Measurements from ENCODE around the gene TCL1B. TPM values are rescaled to one million over a fixed set of nuclear protein-coding genes. Genes with fewer than 3 reads are reported as not detected.

The TCL1B gene
- total and polyA plus RNA-seq, 2 of the 8 experiments (the other 6 are each of a cell fraction or from before 2014, with no cell fraction given): 9.6 to 11.5 TPM

GRCh38 chr14:95695051-95695450 is 8.8 kb downstream of the TCL1B start:
- Histone ChIP-seq H2BK5ac (ENCODE audit: low read depth, low read length) (no peak overlapping the region), H3K79me1 (ENCODE audit: low read depth, low read length) (no peaks in the 10 kb centered on the region), H3K18ac (ENCODE audit: extremely low read depth, low read length) (no peak overlapping the region), H3K56ac (replicated peaks; ENCODE audit: insufficient read length, low read depth, low read length) (no peak overlapping the region), H3K27ac (ENCODE audit: low read depth, low read length) (no peak overlapping the region), H3K23ac (ENCODE audit: insufficient read length) (no peak overlapping the region), H2BK12ac (ENCODE audit: low read depth, low read length) (peak overlapping the region; percentile 50; the same call in 1 of the 2 replicates), H2BK20ac (ENCODE audit: low read length) (no peak overlapping the region), H2BK15ac (ENCODE audit: low read length) (no peak overlapping the region), H2BK120ac (replicated peaks; ENCODE audit: low read depth, low read length) (no peak overlapping the region), H3K4me2 (ENCODE audit: insufficient read depth in 1 of 2, low read depth in 2 of 2, low read length in 2 of 2) (no peak overlapping the region), H3K4me1 (replicated peaks in 1 of 4; ENCODE audit: control insufficient read depth in 3 of 4, insufficient read depth in 4 of 4, low read length in 3 of 4) (peaks cover 6 to 9% (median 7%) of the 10 kb centered on the region in 4 experiments; a peak in 6 of 7 replicates), H3K79me2 (ENCODE audit: control insufficient read depth in 1 of 2, insufficient read depth in 2 of 2, low read length in 2 of 2) (no peaks in the 10 kb centered on the region), H3K9me3 (ENCODE audit: insufficient read depth in 2 of 2, low read depth in 1 of 2, low read length in 1 of 2) (no peaks in the 10 kb centered on the region), H2AK5ac (ENCODE audit: low read depth, low read length) (no peak overlapping the region), H3K9ac (replicated peaks in 1 of 4; ENCODE audit: extremely low read depth in 1 of 4, low read depth in 3 of 4, low read length in 3 of 4) (no peak overlapping the region), H3K23me2 (ENCODE audit: low read depth, low read length) (no peaks in the 10 kb centered on the region), H3K14ac (ENCODE audit: insufficient read length) (no peak overlapping the region), H4K20me1 (replicated peaks in 1 of 2; ENCODE audit: control insufficient read depth in 1 of 2, insufficient read depth in 2 of 2, low read length in 2 of 2) (peaks cover 0 to 1% of the 10 kb centered on the region in 2 experiments), H4K91ac (replicated peaks; ENCODE audit: insufficient read length, low read length) (no peak overlapping the region), H3K36me3 (ENCODE audit: control insufficient read depth in 2 of 4, insufficient read depth in 4 of 4, low read length in 3 of 4) (no peaks in the 10 kb centered on the region), H2AFZ (ENCODE audit: low read length) (no peak overlapping the region), H4K8ac (ENCODE audit: extremely low read depth, insufficient read depth, low read length) (no peak overlapping the region), H3K4ac (replicated peaks; ENCODE audit: insufficient read length, low read depth, low read length) (no peak overlapping the region), H3K4me3 (ENCODE audit: extremely low read depth in 1 of 4, insufficient read depth in 2 of 4, low read depth in 3 of 4, low read length in 4 of 4) (no peak overlapping the region), H4K5ac (ENCODE audit: insufficient read length, low read depth, low read length) (no peak overlapping the region), H3K27me3 (replicated peaks in 1 of 4; ENCODE audit: control insufficient read depth in 3 of 4, extremely low read depth in 1 of 4, insufficient read depth in 3 of 4, low read length in 3 of 4) (peaks cover 13 to 33% (median 28%) of the 10 kb centered on the region in 4 experiments)
- TF ChIP-seq TCF12 (IDR thresholded peaks at IDR 0.05; ENCODE audit: low read depth, low read length): no peak
- WGBS, 2 experiments (ENCODE audit: extremely low coverage in 1 of 2, insufficient coverage in 1 of 2, insufficient read length in 1 of 2, insufficient replicate concordance in 2 of 2, low coverage in 1 of 2, low lambda C conversion rate in 2 of 2, missing lambda C conversion rate in 1 of 2): 75% methylated on average over 5 of the region's 5 CpGs; no CpG with 5 or more reads in 1 of the 2 experiments
- POLR2A ChIA-PET (ENCODE audit: partially characterized antibody): interaction anchor here (1.4 kb wide), 1 partner anchor 9 kb away, joined by 3 read pairs; the partner anchor contains the start of gene TCL1B
- CTCF ChIA-PET (ENCODE audit: partially characterized antibody): interaction anchor here (0.7 to 5.0 kb wide), 3 partner anchors 8 to 162 kb away, joined by 3 to 14 read pairs (median 3); no protein-coding TSS in a partner anchor
- FAIRE-seq (no peak), DNase-seq (ENCODE audit: low read depth in 1 of 2, low spot score in 2 of 2) (peak in 1 of 2 experiments; percentile 39)
